NCI-H1436 (cell line): ENCODE data around the gene GBX2.

Source experiments
- DNase-seq: peaks from one replicate; lab custom pipeline; 2025; lab: John Stamatoyannopoulos, UW

The GBX2 gene

GRCh38 chr2:236180831-236181453 lies 12.8 kb upstream of the GBX2 start:
- DNase-seq: peak; percentile 33

DNA sequence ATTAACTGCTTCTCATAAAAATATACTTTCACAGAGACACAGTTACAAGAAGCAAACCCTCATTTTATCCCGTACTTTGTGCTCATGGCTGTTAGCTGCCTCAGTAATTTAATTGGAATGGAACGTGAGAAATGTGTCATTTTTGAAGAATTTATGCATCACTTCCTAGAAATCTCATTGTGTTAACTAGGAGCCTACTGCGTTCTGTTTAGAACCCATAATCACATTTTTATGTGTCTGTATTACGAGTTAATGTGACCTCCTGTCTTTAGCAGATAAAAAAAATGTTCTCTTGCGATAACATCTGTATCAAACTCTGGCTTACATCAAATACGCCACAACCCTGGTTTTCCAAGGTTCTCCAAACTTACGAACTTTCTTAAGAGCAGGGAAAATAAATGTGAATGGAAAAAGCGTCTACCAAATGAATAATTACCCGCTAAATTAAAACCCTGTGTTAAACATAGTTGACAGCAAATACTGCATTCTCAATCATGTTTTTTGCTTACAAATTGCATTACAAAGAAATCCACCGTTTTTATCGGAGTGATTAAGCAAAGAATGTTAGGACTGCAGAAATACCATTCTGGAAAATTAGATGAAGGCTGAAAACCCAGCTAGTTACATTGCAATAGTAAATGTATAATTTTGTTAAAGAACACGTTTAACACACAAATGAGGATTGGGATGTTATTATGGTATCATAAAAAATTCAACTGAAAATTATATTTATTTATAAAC lies 12.1 kb upstream of the GBX2 start:
- DNase-seq: no peak

DNA sequence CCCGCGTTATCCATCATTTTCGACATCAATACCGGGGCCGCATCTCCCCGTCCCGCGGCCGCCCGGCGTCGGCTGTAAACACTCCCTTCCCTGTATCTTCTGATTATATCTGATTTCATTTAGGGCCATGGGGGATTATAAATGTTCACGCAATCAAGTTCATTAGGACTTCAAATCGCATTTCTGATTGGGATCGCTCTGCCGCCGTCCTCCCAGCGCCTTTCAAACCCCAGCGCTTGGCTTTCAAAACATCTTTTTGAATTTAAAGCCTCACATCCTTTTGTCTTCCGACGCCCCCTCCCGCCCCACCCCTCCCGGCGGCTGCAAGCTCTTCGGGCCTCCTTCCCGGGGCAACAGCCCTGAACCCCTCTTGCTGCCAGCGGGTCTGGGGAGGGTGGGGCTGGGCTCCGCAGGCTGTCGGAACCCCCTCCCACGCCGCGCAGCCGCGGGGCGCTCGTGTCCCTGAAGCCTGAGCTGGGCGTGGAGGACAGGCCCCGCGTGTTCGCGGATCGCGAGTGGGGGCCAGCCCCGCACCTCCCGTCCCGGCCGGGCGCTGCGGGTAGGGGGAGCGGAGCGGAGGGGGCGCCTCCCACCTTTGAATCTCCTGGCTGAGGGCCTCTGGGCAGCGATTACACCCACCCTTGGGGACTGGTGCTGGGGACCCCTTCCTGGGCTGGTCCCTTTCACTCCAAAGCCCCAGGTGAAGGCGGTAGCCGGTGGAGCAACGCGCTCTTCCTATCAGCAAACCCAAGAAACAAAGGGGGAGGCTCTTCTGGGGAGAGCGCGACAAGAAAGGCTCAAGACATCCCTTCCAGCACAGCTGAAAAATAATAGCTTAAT lies 11.3 kb upstream of the GBX2 start:
- DNase-seq: no peak

- DNase-seq: no peak
Measured at GRCh38 chr2:236178890-236179235, 10.7 kb upstream of the GBX2 start.

DNA sequence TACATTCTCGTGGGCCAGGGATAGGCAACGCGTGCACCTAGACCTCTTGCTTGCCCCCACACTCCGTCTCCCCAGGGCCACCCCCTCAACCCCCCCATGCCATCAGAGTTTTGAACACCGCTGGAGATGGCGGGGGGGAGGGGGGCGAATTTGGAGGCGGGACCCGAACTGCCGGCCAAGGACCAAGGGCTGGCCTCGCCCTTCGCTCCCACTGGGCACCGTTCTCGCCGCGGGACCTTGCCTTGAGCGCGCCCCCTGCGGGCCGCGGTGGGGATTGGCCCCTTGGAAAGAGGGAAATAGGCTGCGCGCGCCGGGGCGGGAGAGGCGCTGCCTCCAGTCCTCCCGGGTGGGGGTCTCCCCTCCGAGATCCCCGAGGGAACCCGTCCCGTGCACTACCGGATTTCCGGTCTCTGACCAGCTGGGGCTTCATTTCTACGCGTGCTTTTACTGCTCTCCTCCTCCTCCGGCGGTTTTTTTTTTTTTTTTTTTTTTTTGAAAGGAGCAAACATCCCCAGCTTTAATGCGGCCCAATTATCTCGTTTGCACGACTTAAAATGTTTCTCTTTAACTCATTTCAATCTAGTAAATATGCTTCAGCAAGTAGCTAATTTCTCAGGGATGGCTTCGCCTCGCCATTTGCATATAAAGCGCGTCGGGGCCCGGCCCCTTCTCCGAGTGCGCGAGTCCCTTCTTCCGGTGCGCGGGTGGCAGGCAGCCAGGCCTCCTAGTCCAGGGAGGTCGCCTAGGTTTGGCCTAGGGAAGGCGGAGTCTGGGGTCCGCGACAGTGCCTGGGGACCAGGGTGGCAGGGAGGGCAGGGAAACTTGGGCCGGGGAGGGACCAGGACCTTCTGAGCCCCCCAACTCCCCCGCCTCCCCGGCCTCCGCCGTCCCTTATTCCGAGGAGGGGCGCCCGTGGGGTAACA lies 10.0 kb upstream of the GBX2 start:
- peak; percentile 69 for DNase-seq

DNA sequence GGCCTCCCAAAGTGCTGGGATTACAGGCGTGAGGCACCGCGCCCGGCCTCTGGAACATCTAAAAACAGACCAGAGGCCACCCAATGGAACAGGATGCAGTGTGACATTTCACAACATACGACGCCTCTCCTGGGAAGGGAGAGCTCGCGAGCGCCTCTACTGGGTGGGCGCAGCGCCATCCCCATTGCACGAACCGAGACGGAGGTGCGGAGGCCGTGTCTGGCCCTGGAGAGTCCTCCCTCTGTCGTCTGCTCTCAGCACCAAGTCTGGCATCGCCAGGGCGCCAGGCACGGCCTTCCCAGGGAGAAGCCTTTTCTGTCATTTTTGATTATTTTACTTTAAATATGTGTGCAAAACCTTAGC lies 9.4 kb upstream of the GBX2 start:
- DNase-seq: peak; percentile 68

DNA sequence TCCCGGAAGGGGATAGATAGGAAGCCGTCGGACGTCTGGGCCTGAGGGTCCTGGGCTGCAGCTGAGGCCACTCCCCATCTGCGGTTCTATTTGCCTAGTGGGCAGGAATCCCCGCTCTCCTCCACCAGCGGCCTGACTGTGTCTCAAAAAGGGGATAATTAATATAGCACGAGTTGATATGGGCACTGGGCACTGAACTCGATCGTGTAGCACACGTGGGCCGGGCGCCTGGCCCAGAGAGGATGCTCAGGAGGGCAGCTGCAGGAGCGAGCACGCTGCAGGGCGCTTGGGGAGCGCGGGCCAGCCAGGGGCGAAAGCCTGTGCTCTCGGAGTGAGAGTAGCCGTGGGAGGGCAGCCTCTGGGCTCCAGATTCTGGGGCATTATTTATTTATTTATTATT lies 8.8 kb upstream of the GBX2 start:
- no peak for DNase-seq

- no peak for DNase-seq
Measured at GRCh38 chr2:236176417-236176816, 8.2 kb upstream of the GBX2 start.

DNA sequence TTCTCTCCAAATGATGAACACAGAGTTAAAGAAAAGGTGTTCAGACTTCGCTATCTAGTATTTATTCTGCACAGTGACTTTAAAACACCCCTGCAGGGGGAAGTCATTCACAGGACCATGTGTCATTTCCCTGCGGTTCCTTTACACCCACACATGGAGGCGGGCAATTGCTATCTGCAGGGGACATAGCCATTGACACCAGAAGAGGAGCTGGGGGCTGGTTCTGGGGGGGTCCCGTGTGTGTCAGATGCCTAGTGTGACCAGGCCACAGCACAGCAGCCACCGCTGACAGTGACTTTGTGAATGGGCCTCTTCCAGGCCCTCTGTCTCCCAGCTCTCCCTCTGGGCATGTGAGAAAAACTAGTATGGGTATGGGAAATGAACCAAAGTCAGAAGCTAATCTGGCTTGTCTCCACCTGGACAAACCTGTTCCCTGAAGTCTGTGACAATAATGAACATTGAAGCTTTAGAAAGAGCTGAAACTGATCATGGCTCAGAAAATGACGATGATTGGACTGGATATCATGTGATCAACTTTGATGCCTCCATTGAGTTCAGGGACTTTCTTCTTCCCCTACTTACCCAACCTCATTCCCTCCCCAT lies 7.5 kb upstream of the GBX2 start:
- no peak for DNase-seq

DNA sequence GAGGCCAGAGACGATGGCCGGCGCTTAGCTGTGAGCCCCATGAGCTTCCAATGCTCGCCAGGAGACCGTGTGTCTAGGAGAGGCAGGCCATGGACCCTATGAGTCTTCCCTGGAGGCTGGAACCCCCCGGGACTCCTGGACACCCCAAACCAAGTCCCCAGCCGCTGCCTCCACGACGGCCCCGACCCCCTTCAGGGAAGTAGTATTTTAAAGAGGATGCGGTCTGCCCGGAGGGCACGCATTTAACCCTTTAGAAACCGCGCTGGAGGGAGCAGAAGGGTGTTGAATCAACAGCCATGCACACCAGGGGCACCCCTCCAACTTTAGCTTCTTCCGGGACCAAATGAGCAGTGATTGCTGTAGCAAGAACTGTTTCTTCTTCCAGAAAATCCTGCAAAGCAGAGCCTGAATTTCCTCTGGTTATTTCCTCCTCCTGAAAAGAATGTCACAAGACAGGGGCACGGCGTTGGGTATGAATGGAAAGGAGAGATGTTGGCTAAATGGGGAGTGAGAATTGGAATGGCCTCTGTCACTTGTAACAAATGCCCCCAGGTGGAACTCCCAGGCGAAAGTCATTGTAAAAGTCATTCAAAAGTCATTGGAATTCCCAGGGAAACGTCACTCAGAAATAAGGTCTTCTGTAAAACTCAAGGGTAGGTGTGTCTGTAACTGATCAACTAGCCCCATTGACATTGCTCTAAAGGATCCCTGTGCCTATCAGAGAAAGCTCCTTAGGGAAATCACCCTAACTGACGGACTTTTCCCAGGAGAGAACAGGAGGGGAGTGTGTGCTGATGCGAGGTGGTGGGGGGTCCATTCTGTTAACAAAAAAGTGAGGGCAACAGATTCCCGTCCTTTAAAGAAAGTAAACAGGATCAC lies 5.8 kb upstream of the GBX2 start:
- no peak for DNase-seq

DNA sequence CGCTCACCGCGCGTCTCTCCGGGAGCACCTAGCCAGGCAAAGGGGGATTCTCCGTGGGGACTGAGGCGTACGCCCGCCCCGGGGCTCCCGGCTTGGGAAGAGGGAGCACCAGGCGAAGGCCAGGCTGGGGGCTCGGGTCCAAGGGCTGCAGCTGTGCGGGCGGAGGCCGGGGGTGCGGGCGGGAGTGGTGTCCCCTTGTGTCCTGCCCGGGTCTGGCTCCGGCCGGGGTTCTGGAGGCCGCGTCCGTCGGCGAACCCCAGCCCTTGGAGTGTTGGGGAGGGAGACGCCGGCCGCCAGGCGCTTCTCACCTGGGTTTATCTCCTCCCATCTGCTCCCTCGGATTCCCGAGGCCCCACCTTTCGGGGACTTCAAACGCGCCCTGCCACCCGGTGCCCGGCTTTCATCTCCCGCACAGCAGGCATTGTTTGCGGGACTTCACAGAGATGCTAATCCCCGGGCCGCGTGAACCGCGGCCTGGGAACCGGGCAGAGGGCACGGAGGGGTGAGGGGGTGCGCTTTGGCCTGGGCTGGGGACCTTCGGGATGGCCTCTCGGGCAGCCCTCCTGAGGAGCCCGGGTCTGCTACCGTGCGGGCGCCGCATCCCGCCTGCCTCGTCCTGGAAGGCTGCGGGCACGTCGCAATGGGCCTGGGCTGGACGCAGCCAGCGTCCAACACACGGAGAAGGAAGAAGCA lies 5.0 kb upstream of the GBX2 start:
- DNase-seq: no peak

DNA sequence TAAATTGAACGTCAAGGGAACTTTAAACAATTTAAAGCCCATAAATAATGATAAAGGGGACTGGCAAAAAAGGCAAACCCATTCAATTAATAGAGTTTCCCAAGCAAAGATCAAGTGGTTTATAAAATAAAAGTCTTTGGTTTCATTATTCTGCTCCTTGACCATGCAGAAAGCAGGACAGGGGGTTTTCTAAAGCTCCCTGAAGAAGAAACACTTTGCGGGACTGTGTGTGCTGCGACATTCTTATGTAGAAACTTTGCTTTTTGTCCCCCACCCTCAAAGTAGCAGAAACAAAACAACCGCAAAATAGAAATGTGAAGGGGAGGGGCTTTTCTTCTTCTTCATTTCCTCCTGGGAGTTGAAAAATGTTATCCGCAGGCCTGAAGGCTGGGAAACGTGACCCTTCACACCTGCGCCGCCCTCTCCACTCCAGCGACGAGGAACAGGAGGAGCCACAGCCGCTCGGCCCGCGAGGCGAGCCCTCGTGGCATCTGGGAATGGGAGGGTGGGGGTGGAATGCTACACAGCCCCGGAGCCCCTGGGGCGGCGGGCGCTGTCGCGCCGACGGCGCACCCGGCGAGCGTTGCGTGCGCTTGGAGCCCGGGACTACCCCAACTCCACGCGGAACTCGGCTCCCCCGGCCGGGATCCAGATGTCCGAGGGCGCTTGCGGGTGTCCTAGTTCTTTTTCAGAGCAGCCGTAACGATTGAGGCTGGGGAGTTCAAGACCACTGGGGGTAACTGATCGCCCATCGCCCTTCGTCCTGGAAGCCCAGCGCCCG lies 4.3 kb upstream of the GBX2 start:
- DNase-seq: no peak

DNA sequence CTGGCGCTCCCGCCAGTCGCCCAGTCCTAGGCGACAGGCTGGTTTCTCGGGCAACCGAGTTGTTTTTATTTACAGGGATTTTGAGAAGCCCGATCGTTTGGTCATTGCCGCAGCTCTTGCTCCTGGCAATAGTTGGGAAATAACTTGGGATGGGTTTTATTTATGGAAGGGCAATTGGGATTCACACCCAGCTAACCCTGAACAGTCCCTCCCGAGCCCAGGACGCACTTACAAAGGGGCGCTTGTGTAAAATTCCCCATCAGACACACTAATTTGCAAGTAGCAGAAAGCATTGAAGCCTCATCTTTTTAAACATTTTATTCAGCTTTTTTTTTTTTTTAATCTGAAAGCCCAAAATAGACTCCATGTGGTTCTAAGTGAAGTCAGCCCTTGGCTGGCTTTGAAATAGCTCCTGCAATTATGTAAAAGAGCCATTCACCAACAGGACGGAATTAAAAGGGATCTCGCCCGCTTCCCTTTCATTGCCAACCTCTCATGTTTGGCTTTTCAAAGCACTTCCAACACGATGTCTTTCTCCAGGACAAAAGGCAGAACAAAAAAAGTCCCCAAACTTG lies 3.6 kb upstream of the GBX2 start:
- no peak for DNase-seq

DNA sequence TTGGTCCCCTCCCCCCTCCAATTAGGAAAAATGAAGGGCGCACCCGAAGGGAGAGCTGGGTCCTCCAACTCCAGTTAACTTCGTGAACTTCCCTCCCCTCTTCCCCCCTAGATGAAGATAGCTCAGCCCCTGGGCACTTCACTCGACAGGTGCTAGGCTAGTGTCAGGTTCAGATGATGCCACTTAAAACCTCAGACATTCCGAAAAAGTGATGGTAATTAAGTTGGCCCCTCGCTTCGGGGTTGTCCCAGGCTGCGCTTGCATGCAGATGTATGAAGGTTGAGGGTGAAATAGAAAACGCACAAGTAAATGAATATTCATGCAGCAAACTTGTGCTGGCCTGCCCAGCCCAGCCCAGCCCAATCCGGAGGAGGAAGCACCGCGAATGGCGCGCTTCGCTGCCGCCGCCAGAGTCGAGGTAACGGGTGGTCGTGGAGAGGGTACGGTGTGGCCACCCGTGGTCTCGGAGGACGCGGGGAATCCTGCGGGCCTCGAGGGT lies 3.0 kb upstream of the GBX2 start:
- DNase-seq: no peak

DNA sequence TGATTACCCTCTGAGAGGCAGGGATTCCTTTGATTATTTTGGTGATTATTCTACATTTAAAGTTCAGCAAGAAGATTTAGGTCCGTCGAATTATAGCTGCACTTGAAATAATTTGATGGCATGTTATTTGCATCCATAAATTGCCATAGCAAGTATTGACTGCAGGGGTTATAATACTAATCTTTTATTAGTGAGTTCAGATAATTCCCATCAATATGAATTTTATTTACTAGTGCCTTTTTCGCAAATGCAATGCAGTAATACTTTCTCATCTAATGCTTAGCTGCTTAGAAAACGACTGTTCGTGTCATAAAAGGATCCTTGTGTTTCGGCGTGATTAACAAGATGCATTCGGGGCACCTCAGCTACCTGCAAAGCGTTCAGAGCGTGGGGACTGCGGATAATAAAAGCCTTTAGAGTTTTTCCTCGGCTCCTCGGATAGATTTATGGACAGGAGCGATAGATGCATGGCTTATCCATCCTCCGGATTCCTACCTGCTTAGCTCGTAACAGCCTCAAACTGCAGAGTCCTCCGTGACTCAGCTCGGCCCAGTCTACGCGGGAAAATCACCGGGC lies 2.5 kb upstream of the GBX2 start:
- no peak for DNase-seq

GRCh38 chr2:236169741-236170589 lies 1.8 kb upstream of the GBX2 start:
- DNase-seq: no peak

DNA sequence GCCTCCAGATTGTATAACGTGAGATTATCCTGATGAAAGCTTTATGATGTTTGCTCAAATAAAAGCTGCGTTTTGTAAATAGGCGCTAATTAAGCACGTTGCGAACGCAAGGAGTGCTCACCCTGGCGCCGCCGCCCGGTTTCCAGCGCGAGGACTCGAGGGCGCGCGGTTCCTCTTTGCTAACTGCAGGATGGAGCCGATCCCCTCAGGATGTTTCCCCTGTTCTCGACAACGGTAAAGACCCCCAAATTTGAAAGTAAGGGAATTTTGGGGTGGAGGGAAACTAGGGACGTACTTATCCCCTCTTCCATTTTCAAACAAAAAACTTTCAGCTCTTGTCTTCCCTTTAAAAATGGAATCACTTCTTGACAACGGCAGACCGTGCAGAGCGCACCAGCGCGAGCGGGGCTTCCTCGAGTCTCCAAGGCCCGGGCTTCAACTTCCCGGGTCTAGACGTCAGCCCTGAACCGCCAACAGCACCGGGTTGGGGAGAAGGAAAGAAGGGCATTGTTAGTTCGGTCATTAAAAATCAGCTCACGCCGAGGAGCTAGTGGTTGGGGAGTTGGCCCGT lies 1.1 kb upstream of the GBX2 start:
- DNase-seq: peak; percentile 53
